Measurements from ENCODE around the gene SAMD4A. TPM values are rescaled to one million over a fixed set of nuclear protein-coding genes. Genes with fewer than 3 reads are reported as not detected.
A peak's percentile ranks its signal among the peaks of the same experiment; 100 is the strongest.

Gene SAMD4A, protein sequence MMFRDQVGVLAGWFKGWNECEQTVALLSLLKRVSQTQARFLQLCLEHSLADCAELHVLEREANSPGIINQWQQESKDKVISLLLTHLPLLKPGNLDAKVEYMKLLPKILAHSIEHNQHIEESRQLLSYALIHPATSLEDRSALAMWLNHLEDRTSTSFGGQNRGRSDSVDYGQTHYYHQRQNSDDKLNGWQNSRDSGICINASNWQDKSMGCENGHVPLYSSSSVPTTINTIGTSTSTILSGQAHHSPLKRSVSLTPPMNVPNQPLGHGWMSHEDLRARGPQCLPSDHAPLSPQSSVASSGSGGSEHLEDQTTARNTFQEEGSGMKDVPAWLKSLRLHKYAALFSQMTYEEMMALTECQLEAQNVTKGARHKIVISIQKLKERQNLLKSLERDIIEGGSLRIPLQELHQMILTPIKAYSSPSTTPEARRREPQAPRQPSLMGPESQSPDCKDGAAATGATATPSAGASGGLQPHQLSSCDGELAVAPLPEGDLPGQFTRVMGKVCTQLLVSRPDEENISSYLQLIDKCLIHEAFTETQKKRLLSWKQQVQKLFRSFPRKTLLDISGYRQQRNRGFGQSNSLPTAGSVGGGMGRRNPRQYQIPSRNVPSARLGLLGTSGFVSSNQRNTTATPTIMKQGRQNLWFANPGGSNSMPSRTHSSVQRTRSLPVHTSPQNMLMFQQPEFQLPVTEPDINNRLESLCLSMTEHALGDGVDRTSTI
- total RNA-seq = 27.8 to 30.0 TPM (median 29.6 TPM) in 3 replicates

DNA sequence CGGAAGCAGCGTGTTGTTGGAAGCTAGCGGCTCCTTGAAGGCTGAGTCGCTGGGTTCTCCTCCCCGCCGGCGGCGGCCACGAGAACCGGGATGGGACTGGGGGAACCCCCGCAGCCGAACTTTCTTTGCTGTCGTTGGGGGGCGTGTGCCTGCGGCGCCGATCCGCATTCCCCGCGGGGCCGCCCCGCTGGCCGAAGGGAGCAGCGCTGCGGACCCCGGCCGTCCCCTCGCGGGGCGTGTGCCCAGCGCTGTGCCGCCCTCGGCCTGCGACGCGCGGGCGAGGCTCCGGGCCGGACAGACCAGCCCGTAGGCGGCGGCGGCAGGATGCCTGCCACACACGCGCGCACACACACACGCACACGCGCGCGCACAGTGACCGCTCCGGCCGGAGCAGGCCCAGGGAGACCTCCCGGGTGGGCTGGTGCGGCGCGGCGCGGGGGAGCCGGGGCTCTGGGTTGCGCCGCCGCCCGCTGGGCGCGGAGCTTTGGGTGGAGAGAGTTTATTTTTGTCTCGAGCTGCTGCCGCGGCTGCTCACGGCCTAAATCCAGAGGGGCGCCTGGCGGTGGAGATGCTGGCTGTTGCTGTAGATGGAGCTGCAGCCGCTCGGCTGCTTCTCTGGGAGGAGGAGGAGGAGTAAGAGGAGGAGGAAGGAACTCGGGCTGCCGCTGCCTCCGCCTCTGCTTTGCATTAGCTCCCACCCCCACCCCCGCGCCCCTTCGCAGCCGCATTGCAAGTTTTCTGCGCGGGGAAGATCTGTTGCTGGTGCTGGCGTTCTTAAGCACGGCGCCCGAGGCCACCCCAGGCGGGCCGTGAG, at the start of gene SAMD4A:
SAMD4A (plus strand) TSS at position 719 of the 814 bp plus-strand sequence. CDS start 789 bp downstream, outside the sequence.
- no peaks in the 10 kb centered on the region for H3K27me3 Mint-ChIP-seq (ENCODE audit: low read depth)
- peak within 1 kb of the TSS; percentile 97 for H3K4me3 Mint-ChIP-seq
- DNase-seq (ENCODE audit: low spot score in 2 of 2, unreplicated experiment in 2 of 2) = peak; percentile 64 to 71
- TF ChIP-seq, protein P1, sequence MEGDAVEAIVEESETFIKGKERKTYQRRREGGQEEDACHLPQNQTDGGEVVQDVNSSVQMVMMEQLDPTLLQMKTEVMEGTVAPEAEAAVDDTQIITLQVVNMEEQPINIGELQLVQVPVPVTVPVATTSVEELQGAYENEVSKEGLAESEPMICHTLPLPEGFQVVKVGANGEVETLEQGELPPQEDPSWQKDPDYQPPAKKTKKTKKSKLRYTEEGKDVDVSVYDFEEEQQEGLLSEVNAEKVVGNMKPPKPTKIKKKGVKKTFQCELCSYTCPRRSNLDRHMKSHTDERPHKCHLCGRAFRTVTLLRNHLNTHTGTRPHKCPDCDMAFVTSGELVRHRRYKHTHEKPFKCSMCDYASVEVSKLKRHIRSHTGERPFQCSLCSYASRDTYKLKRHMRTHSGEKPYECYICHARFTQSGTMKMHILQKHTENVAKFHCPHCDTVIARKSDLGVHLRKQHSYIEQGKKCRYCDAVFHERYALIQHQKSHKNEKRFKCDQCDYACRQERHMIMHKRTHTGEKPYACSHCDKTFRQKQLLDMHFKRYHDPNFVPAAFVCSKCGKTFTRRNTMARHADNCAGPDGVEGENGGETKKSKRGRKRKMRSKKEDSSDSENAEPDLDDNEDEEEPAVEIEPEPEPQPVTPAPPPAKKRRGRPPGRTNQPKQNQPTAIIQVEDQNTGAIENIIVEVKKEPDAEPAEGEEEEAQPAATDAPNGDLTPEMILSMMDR (IDR thresholded peaks at IDR 0.05; ENCODE audit: unreplicated experiment) = no peak
- peaks cover 38% of the 10 kb centered on the region for H3K4me1 Mint-ChIP-seq
- H3K27ac Mint-ChIP-seq = peak within 1 kb of the TSS; percentile 99
- no peaks in the 10 kb centered on the region for H3K9me3 Mint-ChIP-seq
- H3K36me3 Mint-ChIP-seq = no peaks in the 10 kb centered on the region

DNA sequence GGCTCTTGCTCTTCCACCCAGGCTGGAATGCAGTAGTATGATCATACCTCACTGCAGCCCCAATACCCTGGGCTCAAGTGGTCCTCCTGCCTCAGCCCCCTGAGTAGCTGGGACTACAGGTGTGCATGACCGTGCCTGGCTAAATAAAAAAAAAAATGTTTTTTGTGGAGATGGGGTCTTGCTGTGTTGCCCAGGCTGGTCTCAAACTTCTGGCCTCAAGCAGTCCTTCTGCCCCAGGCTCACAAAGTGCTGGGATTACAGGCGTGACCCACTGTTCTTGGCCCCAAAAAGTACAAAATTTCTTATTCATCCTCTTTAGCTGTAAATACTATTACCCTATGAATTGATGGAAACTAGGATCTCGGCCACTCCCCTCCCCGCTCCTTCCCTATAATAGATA, 42.5 kb upstream of the SAMD4A start:
- H3K27ac Mint-ChIP-seq = no peak overlapping the region
- no peak overlapping the region for H3K4me3 Mint-ChIP-seq
- H3K4me1 Mint-ChIP-seq = no peaks in the 10 kb centered on the region
- H3K36me3 Mint-ChIP-seq = peaks cover 32% of the 10 kb centered on the region
- no peak for DNase-seq (ENCODE audit: low spot score in 2 of 2, unreplicated experiment in 2 of 2)
- TF ChIP-seq, protein P1 (IDR thresholded peaks at IDR 0.05; ENCODE audit: unreplicated experiment) = no peak
- H3K27me3 Mint-ChIP-seq (ENCODE audit: low read depth) = no peaks in the 10 kb centered on the region
- peaks cover 4% of the 10 kb centered on the region for H3K9me3 Mint-ChIP-seq

DNA sequence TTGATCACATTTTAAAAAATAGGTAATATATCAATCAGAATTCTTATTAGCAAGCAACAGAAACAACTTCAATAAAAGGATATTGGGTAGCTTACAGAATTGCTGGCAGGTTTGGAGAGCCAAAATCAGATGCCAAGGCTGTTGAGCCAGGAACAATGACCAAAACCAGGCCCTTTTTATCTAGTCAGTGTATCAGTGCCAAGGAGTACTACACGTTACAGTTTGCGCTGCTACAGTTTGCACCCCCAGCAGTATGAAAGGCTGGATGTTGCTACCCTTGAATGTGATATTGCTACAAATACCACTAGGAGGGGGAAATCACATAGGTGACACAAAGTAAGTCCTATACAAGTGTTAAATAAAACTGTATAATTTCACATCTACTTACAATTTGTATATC, 38.0 kb upstream of the SAMD4A start:
- H3K4me1 Mint-ChIP-seq = peaks cover 2% of the 10 kb centered on the region
- TF ChIP-seq, protein P1 (IDR thresholded peaks at IDR 0.05; ENCODE audit: unreplicated experiment) = no peak
- H3K27ac Mint-ChIP-seq = no peak overlapping the region
- H3K4me3 Mint-ChIP-seq = no peak overlapping the region
- DNase-seq (ENCODE audit: low spot score in 2 of 2, unreplicated experiment in 2 of 2) = no peak
- H3K9me3 Mint-ChIP-seq = no peaks in the 10 kb centered on the region
- peaks cover 12% of the 10 kb centered on the region for H3K36me3 Mint-ChIP-seq
- no peaks in the 10 kb centered on the region for H3K27me3 Mint-ChIP-seq (ENCODE audit: low read depth)

DNA sequence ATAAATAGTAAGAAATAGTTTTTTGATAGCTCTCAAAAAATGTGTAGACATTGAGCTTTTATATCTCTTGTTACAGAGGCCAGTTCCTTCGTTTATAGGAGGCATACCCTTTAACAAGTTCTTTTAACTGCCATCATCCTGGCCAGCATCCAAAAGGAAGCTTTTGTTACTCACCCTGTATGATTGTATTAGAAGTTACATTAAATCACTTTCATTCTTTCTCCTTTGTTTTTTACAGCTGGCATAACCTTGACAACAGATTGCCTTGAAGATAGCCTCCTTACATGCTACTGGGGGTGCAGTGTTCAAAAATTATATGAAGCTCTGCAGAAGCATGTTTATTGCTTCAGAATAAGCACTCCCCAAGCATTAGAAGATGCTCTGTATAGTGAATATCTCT, 37.1 kb upstream of the SAMD4A start:
- H3K4me3 Mint-ChIP-seq = no peak overlapping the region
- H3K27me3 Mint-ChIP-seq (ENCODE audit: low read depth) = no peaks in the 10 kb centered on the region
- TF ChIP-seq, protein P1 (IDR thresholded peaks at IDR 0.05; ENCODE audit: unreplicated experiment) = no peak
- H3K9me3 Mint-ChIP-seq = no peaks in the 10 kb centered on the region
- peaks cover 7% of the 10 kb centered on the region for H3K36me3 Mint-ChIP-seq
- peaks cover 2% of the 10 kb centered on the region for H3K4me1 Mint-ChIP-seq
- no peak for DNase-seq (ENCODE audit: low spot score in 2 of 2, unreplicated experiment in 2 of 2)
- no peak overlapping the region for H3K27ac Mint-ChIP-seq

Data from mesothelial cell of epicardium (in vitro differentiated cells).